ENCODE measurements around the gene BCKDHB.

BCKDHB gene

DNA sequence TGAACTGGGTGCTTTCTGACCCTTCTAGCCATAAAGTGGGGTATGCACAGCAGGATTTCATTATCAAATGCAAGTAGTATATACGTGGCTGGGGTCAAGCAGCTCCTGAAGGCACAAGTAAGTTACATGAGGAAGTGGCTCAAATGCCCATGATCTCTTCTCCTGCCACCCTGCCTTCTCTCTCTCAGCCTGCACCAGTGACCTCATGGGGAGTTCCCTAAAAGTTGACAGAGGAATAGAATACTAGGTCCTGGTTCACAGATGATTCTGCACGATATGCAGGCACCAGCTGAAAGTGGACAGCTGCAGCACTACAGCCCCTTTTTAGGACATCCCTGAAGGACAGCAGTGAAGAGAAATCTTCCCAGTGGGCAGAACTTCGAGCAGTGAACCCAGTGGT is 282.0 kb downstream of the BCKDHB start:
- no peak for DNase-seq (ENCODE audit: low read depth in 2 of 2)

Measured in activated CD8-positive, alpha-beta memory T cell treated with anti-CD3 and anti-CD28 coated beads for 4 hours (primary cell).